Transverse colon (tissue), 4 donors: ENCODE data around the gene PHLDA2. TPM values are rescaled to one million over a fixed set of nuclear protein-coding genes. Genes with fewer than 3 reads are reported as not detected.

ENCODE experiments used
- DNase-seq: peaks from one replicate; pipeline ENCODE4 v3.0.0-alpha.2; 2019
- H3K27ac ChIP-seq, 4 donors: fragments of 200-600 bp; sonication (generic); 2 replicates each; pipeline ENCODE4 v1.5.1; 2016 to 2018; ENCODE audit warnings: inconsistent platforms in 4 of 4
- H3K27me3 ChIP-seq: fragments of 200-600 bp; sonication (generic); 2 replicates; pipeline ENCODE4 v1.5.1; 2017; ENCODE audit warnings: inconsistent platforms
- H3K36me3 ChIP-seq, 4 donors: fragments of 200-600 bp; sonication (generic); 2 replicates each; pipeline ENCODE4 v1.5.1; 2017 to 2019; ENCODE audit warnings: inconsistent platforms in 4 of 4
- H3K4me1 ChIP-seq, 4 donors: fragments of 200-600 bp; sonication (generic); 2 replicates each; pipeline ENCODE4 v1.5.1; 2017 to 2020; ENCODE audit warnings: inconsistent platforms in 4 of 4
- H3K4me3 ChIP-seq, 4 donors: fragments of 200-600 bp; sonication (generic); 1 replicate in 1 of 4; 2 replicates in 3 of 4; pipeline versions ENCODE4 v1.5.1 to v1.6.1; 2017 to 2019; ENCODE audit warnings: inconsistent platforms in 4 of 4
- H3K9me3 ChIP-seq, 2 donors: fragments of 200-600 bp; sonication (generic); 2 replicates each; pipeline ENCODE4 v1.5.1; 2017 to 2019; ENCODE audit warnings: inconsistent platforms in 2 of 2
- CTCF ChIP-seq, 5 experiments: fragments of 200-600 bp in 3 of 5; fragments of 450-650 bp in 2 of 5; sonication (generic) in 3 of 5; IDR thresholded peaks; 1 replicate in 2 of 5; 2 replicates in 3 of 5; pipeline ENCODE4 v1.5.1; 2016 to 2017; ENCODE audit warnings: antibody characterized with exemption in 5 of 5, inconsistent platforms in 3 of 5, mild to moderate bottlenecking in 2 of 5, moderate library complexity in 1 of 5
- EP300 ChIP-seq: sonication (generic); formaldehyde crosslinking; IDR thresholded peaks from one replicate; pipeline ENCODE4 v1.6.1; 2017; ENCODE audit warnings: antibody characterized with exemption, low read depth
- POLR2A ChIP-seq: fragments of 450-650 bp; IDR thresholded peaks from one replicate; pipeline ENCODE4 v1.6.1; 2016; ENCODE audit warnings: antibody characterized with exemption, mild to moderate bottlenecking, moderate library complexity
- POLR2AphosphoS5 ChIP-seq, 3 donors: sonication (generic); formaldehyde crosslinking; IDR thresholded peaks; one replicate each; pipeline ENCODE4 v1.6.1; 2016; ENCODE audit warnings: antibody characterized with exemption in 3 of 3
- WGBS, 2 donors: methylation state at CpG; one replicate each; pipeline ENCODE4 v1.1.5; 2018; ENCODE audit warnings: low coverage in 1 of 2; 5-methylcytosine and 5-hydroxymethylcytosine counted together
- in situ Hi-C, 4 donors: fragments of 200-750 bp; cut with MboI; loops; one replicate each; pipeline versions ENCODE4 v1.15.0 to v1.15.1; 2017; ENCODE audit warnings: low sequenced_read_pairs in 3 of 4, low pct_ligation_motif_present in 1 of 4, low pct_unique_long_range_greater_than_20kb in 1 of 4
- intact Hi-C: fragments of 100-400 bp; cut with DNase I; formaldehyde crosslinking; loops from one replicate; pipeline ENCODE4 v1.15.1; 2023; ENCODE audit warnings: low total_unique reads
- total RNA-seq, 4 donors: library from RNA; depleted of rRNA; stranded (reverse); fragments of >200 nt; gene quantifications; one replicate each; pipeline ENCODE4 v1.1.0, GENCODE V29; 2016

PHLDA2 gene
- total RNA-seq, 4 donors from 2014 or later: 8.2 to 16.2 TPM; not detected in 2

GRCh38 chr11:2892215-2892966 is 36.8 kb downstream of the PHLDA2 start:
- H3K27me3 ChIP-seq: no peaks in the 10 kb centered on the region
- peak overlapping the region; percentile 11 to 45 (median 24) for H3K4me3 ChIP-seq
- peaks cover 21 to 32% (median 28%) of the 10 kb centered on the region in 4 donors for H3K4me1 ChIP-seq
- peak; percentile 63 for DNase-seq
- in situ Hi-C loops: loop anchor here in 3 of 4 donors (10.0 to 25.0 kb wide), 4 partner anchors 455 to 580 kb away; partner anchors contain the start of genes C11orf21 (in 1 of the 3), KCNQ1 (in 1 of the 3), TRPM5 (in 1 of the 3) and TSPAN32 (in 1 of the 3)
- TF ChIP-seq EP300: no peak
- TF ChIP-seq POLR2AphosphoS5 (IDR thresholded peaks at IDR 0.05): no peak
- peak; percentile 14 for TF ChIP-seq POLR2A
- TF ChIP-seq CTCF (IDR thresholded peaks at IDR 0.05): peak; percentile 85 to 96 (median 96)
- no peaks in the 10 kb centered on the region for H3K9me3 ChIP-seq
- peak overlapping the region; percentile 18 to 59 (median 57) for H3K27ac ChIP-seq
- 0 to 3% methylated on average over 1 to 29 of the region's 34 CpGs for WGBS, 2 donors
- H3K36me3 ChIP-seq: no peaks in the 10 kb centered on the region
- intact Hi-C loops: loop anchor here (10.0 kb wide), 1 partner anchor 468 kb away; no protein-coding TSS in a partner anchor

GRCh38 chr11:2891326-2892214 is 37.6 kb downstream of the PHLDA2 start:
- Histone ChIP-seq H3K27ac (peak overlapping the region; percentile 18 to 59 (median 57)), H3K27me3 (no peaks in the 10 kb centered on the region), H3K9me3 (no peaks in the 10 kb centered on the region), H3K4me3 (peak overlapping the region in 3 of 4 donors; percentile 23 to 45 (median 24)), H3K4me1 (peaks cover 25 to 35% (median 30%) of the 10 kb centered on the region in 4 donors), H3K36me3 (no peaks in the 10 kb centered on the region)
- in situ Hi-C loops: loop anchor here in 3 of 4 donors (10.0 to 25.0 kb wide), 4 partner anchors 454 to 579 kb away; partner anchors contain the start of genes C11orf21 (in 1 of the 3), KCNQ1 (in 1 of the 3), TRPM5 (in 1 of the 3) and TSPAN32 (in 1 of the 3)
- 42% methylated on average over 16 of the region's 17 CpGs; no CpG with 5 or more reads in 1 of the 2 donors for WGBS, 2 donors
- intact Hi-C loops: loop anchor here (10.0 kb wide), 1 partner anchor 467 kb away; no protein-coding TSS in a partner anchor
- no peak for DNase-seq
- no peak for TF ChIP-seq POLR2AphosphoS5 (IDR thresholded peaks at IDR 0.05)
- TF ChIP-seq EP300: no peak
- no peak for TF ChIP-seq POLR2A
- TF ChIP-seq CTCF (IDR thresholded peaks at IDR 0.05): no peak

GRCh38 chr11:2890466-2891294 is 38.5 kb downstream of the PHLDA2 start:
- peak; percentile 73 for DNase-seq
- WGBS, 2 donors: 63% methylated on average over 24 of the region's 28 CpGs; no CpG with 5 or more reads in 1 of the 2 donors
- Histone ChIP-seq H3K27ac (peak overlapping the region in 1 of 4 donors; percentile 0), H3K27me3 (no peaks in the 10 kb centered on the region), H3K4me1 (peaks cover 27 to 41% (median 35%) of the 10 kb centered on the region in 4 donors), H3K9me3 (no peaks in the 10 kb centered on the region), H3K36me3 (no peaks in the 10 kb centered on the region), H3K4me3 (no peak overlapping the region)
- intact Hi-C loops (loop anchor here (10.0 kb wide), 1 partner anchor 466 kb away; no protein-coding TSS in a partner anchor), in situ Hi-C loops (loop anchor here in 3 of 4 donors (10.0 to 25.0 kb wide), 4 partner anchors 453 to 578 kb away; partner anchors contain the start of genes C11orf21 (in 1 of the 3), KCNQ1 (in 1 of the 3), TRPM5 (in 1 of the 3) and TSPAN32 (in 1 of the 3))
- peak in 2 of 3 donors; percentile 26 to 46 for TF ChIP-seq POLR2AphosphoS5 (IDR thresholded peaks at IDR 0.05)
- peak; percentile 81 for TF ChIP-seq EP300
- no peak for TF ChIP-seq POLR2A
